Endodermal cell (in vitro differentiated cells): ENCODE data around the gene SBNO1. TPM values are rescaled to one million over a fixed set of nuclear protein-coding genes. Genes with fewer than 3 reads are reported as not detected.
A peak's percentile ranks its signal among the peaks of the same experiment; 100 is the strongest.

Experiments used
- DNase-seq: peaks from one replicate; pipeline ENCODE4 v3.0.0-alpha.2; 2017
- H3K27ac ChIP-seq: 2 replicates; pipeline ENCODE4 v1.5.1; 2013; ENCODE audit warnings: mild to moderate bottlenecking, low read depth, low read length, moderate library complexity
- H3K27me3 ChIP-seq: 2 replicates; pipeline ENCODE4 v1.6.1; 2013; ENCODE audit warnings: mild to moderate bottlenecking, low read length, moderate library complexity; ENCODE audit not compliant: insufficient read depth, control insufficient read depth, poor library complexity, severe bottlenecking
- H3K36me3 ChIP-seq: 2 replicates; pipeline ENCODE4 v1.7.0; 2013; ENCODE audit warnings: mild to moderate bottlenecking, low read length, moderate library complexity; ENCODE audit not compliant: control insufficient read depth, insufficient read depth
- H3K4me1 ChIP-seq: one replicate; pipeline ENCODE4 v1.7.0; 2013; ENCODE audit warnings: low read length; ENCODE audit not compliant: control insufficient read depth, insufficient read depth
- H3K4me3 ChIP-seq: 2 replicates; pipeline ENCODE4 v1.5.1; 2013; ENCODE audit warnings: mild to moderate bottlenecking, low read length, moderate library complexity
- H3K9ac ChIP-seq: 2 replicates; pipeline ENCODE4 v1.6.1; 2013; ENCODE audit warnings: mild to moderate bottlenecking, low read length, moderate library complexity; ENCODE audit not compliant: poor library complexity, severe bottlenecking; ENCODE audit errors: extremely low read depth
- H3K9me3 ChIP-seq: 2 replicates; pipeline ENCODE4 v1.6.1; 2013; ENCODE audit warnings: mild to moderate bottlenecking, low read length, moderate library complexity; ENCODE audit not compliant: control insufficient read depth
- H3K27ac Mint-ChIP-seq: 2 replicates; pipeline ENCODE4 v1.8.0; 2020; ENCODE audit warnings: mixed read lengths
- H3K27me3 Mint-ChIP-seq: 2 replicates; pipeline ENCODE4 v1.8.0; 2021; ENCODE audit warnings: mild to moderate bottlenecking, mixed read lengths; ENCODE audit not compliant: insufficient read depth
- H3K36me3 Mint-ChIP-seq: 2 replicates; pipeline ENCODE4 v1.8.0; 2020; ENCODE audit warnings: low read depth, mixed read lengths
- H3K4me1 Mint-ChIP-seq: 2 replicates; pipeline ENCODE4 v1.8.0; 2020; ENCODE audit warnings: mixed read lengths
- H3K4me3 Mint-ChIP-seq: 2 replicates; pipeline ENCODE4 v1.8.0; 2020; ENCODE audit warnings: mild to moderate bottlenecking, moderate library complexity, mixed read lengths
- H3K9me3 Mint-ChIP-seq: 2 replicates; pipeline ENCODE4 v1.8.0; 2020; ENCODE audit warnings: mild to moderate bottlenecking, mixed read lengths
- CTCF ChIP-seq: fragments of 200-600 bp; sonication (generic); conservative IDR thresholded peaks from 2 replicates; pipeline ENCODE4 v1.5.0; 2021; ENCODE audit warnings: antibody characterized with exemption, mild to moderate bottlenecking
- WGBS, 2 experiments: methylation state at CpG; one replicate each; pipeline versions ENCODE4 v1.1.5 to v1.1.7; 2013; ENCODE audit warnings: missing lambda C conversion rate in 2 of 2, mixed read lengths in 1 of 2; ENCODE audit not compliant: insufficient coverage in 1 of 2, insufficient read length in 1 of 2; 5-methylcytosine and 5-hydroxymethylcytosine counted together
- total RNA-seq, 2 donors: library from RNA; stranded (reverse); fragmentation: NEBNext Ultra II Directional in 1 of 2; extraction: Animal tissue kit (Norgen Biotek cat#: 25700) in 1 of 2; gene quantifications; 2 replicates in 1 of 2; 3 replicates in 1 of 2; pipeline ENCODE4 v1.2.1, GENCODE V29; 2021

SBNO1 gene
- total RNA-seq, 2 donors from 2014 or later, result 44.5 to 44.7 TPM

DNA sequence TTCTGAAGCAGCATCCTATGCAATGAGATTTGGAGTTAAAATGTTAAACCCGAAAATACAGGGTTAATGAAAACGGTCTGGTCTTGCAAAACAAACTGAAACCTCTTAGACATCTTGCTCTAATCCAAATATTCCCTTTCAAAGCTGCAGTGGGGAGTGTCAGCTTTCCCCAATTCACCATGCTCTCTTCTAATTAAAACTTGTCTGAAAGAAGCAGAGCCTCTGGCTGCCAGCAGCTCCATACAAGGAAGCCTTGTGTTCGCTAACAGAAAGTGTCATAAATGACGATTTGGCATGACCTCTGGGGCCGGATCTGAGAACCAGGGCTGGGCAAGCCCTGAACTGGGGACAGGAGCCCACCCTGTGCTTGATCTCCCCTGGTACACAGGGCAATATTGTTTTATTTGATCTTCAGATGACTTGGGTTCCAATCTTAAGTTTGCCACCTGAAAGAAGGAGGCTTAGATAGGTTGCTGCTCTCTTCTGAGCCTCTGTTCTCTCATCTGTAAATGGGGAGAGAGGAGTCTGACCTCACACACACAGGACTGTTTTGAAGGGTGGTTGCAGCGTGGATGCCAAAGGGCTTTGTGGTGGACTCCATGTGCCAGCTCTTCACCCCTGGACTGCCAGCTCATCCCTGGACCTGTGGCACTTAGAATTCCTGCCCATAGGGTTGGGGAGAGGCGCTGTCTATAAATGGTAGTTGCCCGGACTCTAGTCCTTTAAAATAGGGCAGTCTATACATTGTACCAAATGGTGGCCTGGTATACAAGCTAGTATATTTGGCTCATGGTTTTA lies 27.1 kb upstream of the SBNO1 start:
- Mint-ChIP-seq H3K27me3 (no peaks in the 10 kb centered on the region), H3K4me3 (peak overlapping the region; percentile 5)
- no peak overlapping the region for H3K27ac ChIP-seq

GRCh38 chr12:123390498-123391426 lies 26.1 kb upstream of the SBNO1 start:
- 89 to 93% methylated on average over 19 to 23 of the region's 23 CpGs for WGBS, 2 experiments
- peaks cover 53% of the 10 kb centered on the region for H3K36me3 ChIP-seq
- no peak overlapping the region for H3K27ac ChIP-seq
- DNase-seq, result no peak
- peak overlapping the region; percentile 84 for H3K4me3 Mint-ChIP-seq
- H3K9me3 ChIP-seq, result no peaks in the 10 kb centered on the region
- peak overlapping the region; percentile 80 for H3K4me3 ChIP-seq
- H3K36me3 Mint-ChIP-seq, result peaks cover 47% of the 10 kb centered on the region
- no peaks in the 10 kb centered on the region for H3K27me3 ChIP-seq
- peak; percentile 17 for TF ChIP-seq CTCF
- H3K27me3 Mint-ChIP-seq, result no peaks in the 10 kb centered on the region
- no peak overlapping the region for H3K27ac Mint-ChIP-seq
- H3K4me1 Mint-ChIP-seq, result peaks cover 19% of the 10 kb centered on the region
- H3K9me3 Mint-ChIP-seq, result no peaks in the 10 kb centered on the region
- H3K9ac ChIP-seq, result peak overlapping the region; percentile 59
- peaks cover 4% of the 10 kb centered on the region for H3K4me1 ChIP-seq

More for the DNA sequence above, 27.1 kb upstream of the SBNO1 start:
- no peak for DNase-seq
- Histone ChIP-seq H3K36me3 (peaks cover 63% of the 10 kb centered on the region), H3K4me3 (no peak overlapping the region), H3K9me3 (no peaks in the 10 kb centered on the region), H3K4me1 (peaks cover 4% of the 10 kb centered on the region), H3K27me3 (no peaks in the 10 kb centered on the region), H3K9ac (no peak overlapping the region)
- 91 to 95% methylated on average over 7 to 8 of the region's 8 CpGs for WGBS, 2 experiments
- Mint-ChIP-seq H3K9me3 (no peaks in the 10 kb centered on the region), H3K4me1 (peaks cover 19% of the 10 kb centered on the region), H3K27ac (peak overlapping the region; percentile 13), H3K36me3 (peaks cover 57% of the 10 kb centered on the region)
- TF ChIP-seq CTCF, result no peak

- H3K27me3 ChIP-seq, result no peaks in the 10 kb centered on the region
- peak overlapping the region; percentile 59 for H3K9ac ChIP-seq
- no peak overlapping the region for H3K27ac ChIP-seq
- DNase-seq, result peak; percentile 86
- WGBS, 2 experiments, result 9 to 14% methylated on average over 37 to 66 of the region's 66 CpGs
- H3K4me1 ChIP-seq, result peaks cover 4% of the 10 kb centered on the region
- peak overlapping the region; percentile 84 for H3K4me3 Mint-ChIP-seq
- peak overlapping the region; percentile 88 for H3K27ac Mint-ChIP-seq
- TF ChIP-seq CTCF, result no peak
- peaks cover 19% of the 10 kb centered on the region for H3K4me1 Mint-ChIP-seq
- no peaks in the 10 kb centered on the region for H3K9me3 Mint-ChIP-seq
- peaks cover 43% of the 10 kb centered on the region for H3K36me3 ChIP-seq
- no peaks in the 10 kb centered on the region for H3K27me3 Mint-ChIP-seq
- H3K9me3 ChIP-seq, result no peaks in the 10 kb centered on the region
- peak overlapping the region; percentile 80 for H3K4me3 ChIP-seq
- peaks cover 38% of the 10 kb centered on the region for H3K36me3 Mint-ChIP-seq
Measured at GRCh38 chr12:123389560-123390351, 25.1 kb upstream of the SBNO1 start.
